ENCODE measurements around the gene BCAS4. TPM values are rescaled to one million over a fixed set of nuclear protein-coding genes. Genes with fewer than 3 reads are reported as not detected.

BCAS4 gene
- total and polyA plus RNA-seq, 2 donors (not counting 1 experiment from before 2014, with no cell fraction given), result 14.1 to 33.7 TPM

DNA sequence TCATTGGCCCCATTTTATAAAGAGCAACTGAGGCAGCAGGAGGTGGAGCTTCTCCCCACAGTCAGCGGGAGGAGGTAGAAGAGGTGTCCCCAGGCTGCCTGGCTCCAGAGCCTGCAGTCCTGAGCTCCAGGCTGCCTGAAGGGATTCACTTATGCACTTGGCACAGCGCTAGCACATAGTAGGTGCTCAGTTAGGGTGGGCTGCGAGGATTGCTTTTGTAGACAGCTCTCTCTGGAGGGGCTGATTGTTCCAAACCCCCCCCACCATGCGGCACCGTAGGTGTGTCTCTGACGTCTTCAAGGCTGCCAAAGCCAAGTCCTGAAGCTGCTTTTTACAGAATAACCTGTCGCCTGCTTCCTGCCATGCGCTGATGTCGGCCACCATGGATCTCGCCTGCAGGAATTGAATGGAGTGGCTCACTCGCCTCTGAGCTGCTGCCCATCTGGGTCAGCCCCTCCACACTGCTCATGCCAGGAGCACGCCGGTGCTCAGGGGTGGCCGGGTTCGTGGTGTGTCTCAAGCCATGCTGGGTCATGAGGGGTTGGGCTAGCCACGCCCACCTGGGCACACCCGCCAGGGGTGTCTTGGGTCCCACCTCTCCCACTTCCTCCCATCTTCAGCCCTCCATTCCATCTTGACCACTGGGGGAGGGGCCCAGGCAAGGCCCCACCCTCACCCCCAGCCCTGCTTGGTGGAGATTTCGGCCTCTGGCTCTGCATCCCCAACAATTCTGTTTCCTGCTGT, 59.8 kb downstream of the BCAS4 start:
- no peak for TF ChIP-seq EZH2 (IDR thresholded peaks at IDR 0.05; ENCODE audit: low read length, missing control alignments)
- TF ChIP-seq, protein P1, sequence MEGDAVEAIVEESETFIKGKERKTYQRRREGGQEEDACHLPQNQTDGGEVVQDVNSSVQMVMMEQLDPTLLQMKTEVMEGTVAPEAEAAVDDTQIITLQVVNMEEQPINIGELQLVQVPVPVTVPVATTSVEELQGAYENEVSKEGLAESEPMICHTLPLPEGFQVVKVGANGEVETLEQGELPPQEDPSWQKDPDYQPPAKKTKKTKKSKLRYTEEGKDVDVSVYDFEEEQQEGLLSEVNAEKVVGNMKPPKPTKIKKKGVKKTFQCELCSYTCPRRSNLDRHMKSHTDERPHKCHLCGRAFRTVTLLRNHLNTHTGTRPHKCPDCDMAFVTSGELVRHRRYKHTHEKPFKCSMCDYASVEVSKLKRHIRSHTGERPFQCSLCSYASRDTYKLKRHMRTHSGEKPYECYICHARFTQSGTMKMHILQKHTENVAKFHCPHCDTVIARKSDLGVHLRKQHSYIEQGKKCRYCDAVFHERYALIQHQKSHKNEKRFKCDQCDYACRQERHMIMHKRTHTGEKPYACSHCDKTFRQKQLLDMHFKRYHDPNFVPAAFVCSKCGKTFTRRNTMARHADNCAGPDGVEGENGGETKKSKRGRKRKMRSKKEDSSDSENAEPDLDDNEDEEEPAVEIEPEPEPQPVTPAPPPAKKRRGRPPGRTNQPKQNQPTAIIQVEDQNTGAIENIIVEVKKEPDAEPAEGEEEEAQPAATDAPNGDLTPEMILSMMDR (conservative IDR thresholded peaks at IDR 0.05 in 1 of 2, IDR thresholded peaks at IDR 0.05 in 1 of 2; ENCODE audit: low read depth in 1 of 2, low read length in 2 of 2), result no peak
- Histone ChIP-seq H3K4me1 (ENCODE audit: control insufficient read depth, extremely low read depth, insufficient read depth, low read length) (no peaks in the 10 kb centered on the region), H3K9ac (ENCODE audit: insufficient read depth, low read length) (no peak overlapping the region), H3K9me3 (ENCODE audit: control insufficient read depth, insufficient read depth, low read depth, low read length) (no peaks in the 10 kb centered on the region), H4K20me1 (ENCODE audit: control insufficient read depth, extremely low read depth, insufficient read depth, low read length) (no peaks in the 10 kb centered on the region), H3K27me3 (ENCODE audit: control insufficient read depth, insufficient read depth, low read length) (no peaks in the 10 kb centered on the region), H3K27ac (ENCODE audit: insufficient read depth, low read length) (no peak overlapping the region), H3K4me2 (ENCODE audit: extremely low read depth, insufficient read depth, low read length) (no peak overlapping the region), H3K79me2 (ENCODE audit: control insufficient read depth, insufficient read depth, low read length) (no peaks in the 10 kb centered on the region), H2AFZ (ENCODE audit: low read length) (no peak overlapping the region), H3K4me3 (replicated peaks in 1 of 4; ENCODE audit: control extremely low read depth in 1 of 4, insufficient read depth in 1 of 4, low read depth in 3 of 4, low read length in 4 of 4) (no peak overlapping the region), H3K36me3 (ENCODE audit: control insufficient read depth, insufficient read depth, low read length) (no peaks in the 10 kb centered on the region)
- DNase-seq (ENCODE audit: low read depth in 2 of 2), result no peak

DNA sequence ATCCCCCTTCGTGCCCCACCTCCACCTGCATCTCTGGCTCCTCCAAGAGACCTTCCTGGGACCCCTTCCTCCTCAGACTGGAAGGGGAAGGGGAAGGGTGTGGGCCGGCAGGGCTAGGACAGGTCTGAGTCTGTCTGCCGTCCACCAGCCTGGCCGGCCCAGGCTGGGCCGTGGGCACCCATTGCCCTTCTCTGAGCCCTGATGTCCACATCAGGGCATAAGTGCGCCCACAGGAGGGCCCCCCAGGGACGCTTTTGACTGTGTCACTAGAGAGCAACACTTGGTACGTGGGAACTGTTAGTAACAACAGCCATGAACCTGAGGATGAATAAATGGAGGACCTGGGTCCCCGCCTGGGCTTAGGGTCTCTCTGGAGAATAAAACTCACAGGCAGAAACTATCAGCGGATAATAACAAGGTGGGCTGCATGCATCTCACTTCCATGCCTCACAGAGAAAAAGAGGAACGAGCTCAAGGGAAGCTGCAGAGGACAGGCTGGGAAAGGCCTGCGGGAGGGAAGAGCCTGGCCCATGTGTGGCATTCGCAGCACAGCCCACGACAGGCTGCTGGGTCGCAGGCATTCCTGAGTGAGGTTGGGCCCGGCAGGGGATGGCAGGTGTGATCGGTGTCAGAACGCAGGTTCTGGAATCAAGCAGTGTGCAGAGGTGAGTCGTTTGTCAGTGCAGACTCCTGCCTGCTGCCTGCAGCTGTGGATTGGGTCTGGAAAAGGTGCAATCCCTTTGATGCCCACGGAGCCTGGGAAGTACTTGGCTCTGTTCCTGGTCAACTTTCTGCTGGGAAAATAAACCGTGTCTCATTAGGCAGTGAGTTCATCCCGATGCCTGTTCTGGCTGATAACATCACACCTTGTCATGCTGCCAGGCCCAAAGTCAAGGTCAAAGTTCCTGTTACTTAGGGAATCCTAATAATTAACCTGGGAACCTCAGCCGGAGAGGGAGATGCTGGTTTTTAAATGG, 60.9 kb downstream of the BCAS4 start:
- TF ChIP-seq EZH2 (IDR thresholded peaks at IDR 0.05; ENCODE audit: low read length, missing control alignments), result no peak
- TF ChIP-seq, protein P1 (conservative IDR thresholded peaks at IDR 0.05 in 1 of 2, IDR thresholded peaks at IDR 0.05 in 1 of 2; ENCODE audit: low read depth in 1 of 2, low read length in 2 of 2), result no peak
- Histone ChIP-seq H3K4me3 (replicated peaks in 1 of 4; ENCODE audit: control extremely low read depth in 1 of 4, insufficient read depth in 1 of 4, low read depth in 3 of 4, low read length in 4 of 4) (no peak overlapping the region), H3K27me3 (ENCODE audit: control insufficient read depth, insufficient read depth, low read length) (no peaks in the 10 kb centered on the region), H3K4me1 (ENCODE audit: control insufficient read depth, extremely low read depth, insufficient read depth, low read length) (no peaks in the 10 kb centered on the region), H3K4me2 (ENCODE audit: extremely low read depth, insufficient read depth, low read length) (no peak overlapping the region), H4K20me1 (ENCODE audit: control insufficient read depth, extremely low read depth, insufficient read depth, low read length) (no peaks in the 10 kb centered on the region), H3K36me3 (ENCODE audit: control insufficient read depth, insufficient read depth, low read length) (no peaks in the 10 kb centered on the region), H2AFZ (ENCODE audit: low read length) (no peak overlapping the region), H3K9ac (ENCODE audit: insufficient read depth, low read length) (no peak overlapping the region), H3K79me2 (ENCODE audit: control insufficient read depth, insufficient read depth, low read length) (no peaks in the 10 kb centered on the region), H3K9me3 (ENCODE audit: control insufficient read depth, insufficient read depth, low read depth, low read length) (no peaks in the 10 kb centered on the region), H3K27ac (ENCODE audit: insufficient read depth, low read length) (no peak overlapping the region)
- DNase-seq (ENCODE audit: low read depth in 2 of 2), result peak in 1 of 2 donors; percentile 29

DNA sequence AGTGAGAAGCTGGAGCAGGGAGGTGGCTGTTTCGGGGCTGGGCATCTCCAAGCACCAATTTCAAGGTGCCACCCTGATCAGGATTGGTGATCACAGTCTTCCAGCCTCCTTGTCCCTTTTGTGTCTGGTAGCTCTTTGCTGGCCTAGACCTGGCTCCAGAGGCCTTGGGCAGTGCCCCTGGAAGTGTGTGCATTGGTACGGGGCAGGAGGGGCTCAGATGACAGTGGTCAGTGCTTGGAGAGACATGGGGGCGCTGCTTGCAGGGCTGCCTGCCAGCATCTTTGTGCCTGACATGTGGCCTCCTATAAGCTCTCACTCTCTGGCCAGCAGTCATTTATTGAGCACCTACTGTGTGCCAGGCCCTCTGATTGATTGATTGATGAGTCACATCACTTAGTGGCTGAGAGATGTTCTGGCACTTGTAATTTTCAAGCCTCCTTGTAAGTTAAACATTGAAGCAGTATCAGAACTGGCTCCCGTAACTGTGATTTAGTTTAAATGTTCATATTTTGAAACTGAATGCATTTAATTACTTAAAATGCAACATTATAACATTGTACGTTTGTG, 61.7 kb downstream of the BCAS4 start:
- no peaks in the 10 kb centered on the region for H3K79me2 ChIP-seq (ENCODE audit: control insufficient read depth, insufficient read depth, low read length)
- no peaks in the 10 kb centered on the region for H4K20me1 ChIP-seq (ENCODE audit: control insufficient read depth, extremely low read depth, insufficient read depth, low read length)
- no peak overlapping the region for H3K4me3 ChIP-seq (replicated peaks in 1 of 4; ENCODE audit: control extremely low read depth in 1 of 4, insufficient read depth in 1 of 4, low read depth in 3 of 4, low read length in 4 of 4)
- H3K9me3 ChIP-seq (ENCODE audit: control insufficient read depth, insufficient read depth, low read depth, low read length), result no peaks in the 10 kb centered on the region
- H2AFZ ChIP-seq (ENCODE audit: low read length), result no peak overlapping the region
- no peaks in the 10 kb centered on the region for H3K4me1 ChIP-seq (ENCODE audit: control insufficient read depth, extremely low read depth, insufficient read depth, low read length)
- TF ChIP-seq EZH2 (IDR thresholded peaks at IDR 0.05; ENCODE audit: low read length, missing control alignments), result no peak
- TF ChIP-seq, protein P1 (conservative IDR thresholded peaks at IDR 0.05 in 1 of 2, IDR thresholded peaks at IDR 0.05 in 1 of 2; ENCODE audit: low read depth in 1 of 2, low read length in 2 of 2), result no peak
- no peak overlapping the region for H3K4me2 ChIP-seq (ENCODE audit: extremely low read depth, insufficient read depth, low read length)
- no peak overlapping the region for H3K9ac ChIP-seq (ENCODE audit: insufficient read depth, low read length)
- H3K27me3 ChIP-seq (ENCODE audit: control insufficient read depth, insufficient read depth, low read length), result no peaks in the 10 kb centered on the region
- H3K27ac ChIP-seq (ENCODE audit: insufficient read depth, low read length), result no peak overlapping the region
- no peaks in the 10 kb centered on the region for H3K36me3 ChIP-seq (ENCODE audit: control insufficient read depth, insufficient read depth, low read length)
- DNase-seq (ENCODE audit: low read depth in 2 of 2), result no peak

Measured in fibroblast of lung (primary cell).